Common myeloid progenitor, CD34-positive (primary cell): ENCODE measurements around the gene ITIH6. TPM values are rescaled to one million over a fixed set of nuclear protein-coding genes. Genes with fewer than 3 reads are reported as not detected.
"Not testable (repeated sequence)": the region's sequence is repeated elsewhere in the genome, so short reads cannot be mapped to it uniquely, and the experiment has no call there.

ENCODE experiments used
- CTCF ChIA-PET: fragments of 350-600 bp; sonication (Branson Sonifier 250); formaldehyde crosslinking; loops from one replicate; lab custom pipeline; 2021; ENCODE audit warnings: antibody characterized with exemption; lab: Charles Lee
- POLR2A ChIA-PET: fragments of 350-600 bp; sonication (Branson Sonifier 250); formaldehyde crosslinking; loops from one replicate; lab custom pipeline; 2021; ENCODE audit warnings: antibody characterized with exemption; lab: Charles Lee
- DNase-seq, 3 donors: peaks; one replicate each; pipeline versions ENCODE4 v3.0.0 to v3.0.0-alpha.2; 2013
- H3K27ac ChIP-seq, 2 experiments: 1 replicate in 1 of 2; 2 replicates in 1 of 2; pipeline ENCODE4 v1.7.0; 2013; ENCODE audit warnings: inconsistent platforms in 2 of 2, low read length in 2 of 2, mild to moderate bottlenecking in 2 of 2, low read depth in 1 of 2, moderate library complexity in 1 of 2; ENCODE audit not compliant: severe bottlenecking in 2 of 2, insufficient read depth in 1 of 2, poor library complexity in 1 of 2
- H3K27me3 ChIP-seq, 5 experiments: replicated peaks in 2 of 5; 1 replicate in 3 of 5; 2 replicates in 2 of 5; pipeline versions ENCODE4 v1.6.1 to v1.7.0; 2013; ENCODE audit warnings: low read length in 4 of 5, mild to moderate bottlenecking in 2 of 5, moderate library complexity in 2 of 5, inconsistent platforms in 1 of 5; ENCODE audit not compliant: insufficient read depth in 5 of 5, control insufficient read depth in 4 of 5
- H3K36me3 ChIP-seq, 4 experiments: 1 replicate in 2 of 4; 2 replicates in 2 of 4; pipeline versions ENCODE4 v1.6.1 to v1.7.0; 2013; ENCODE audit warnings: low read length in 3 of 4, control low read depth in 1 of 4, mild to moderate bottlenecking in 1 of 4; ENCODE audit not compliant: control insufficient read depth in 4 of 4, insufficient read depth in 4 of 4
- H3K4me1 ChIP-seq, 4 experiments: 1 replicate in 3 of 4; 2 replicates in 1 of 4; pipeline versions ENCODE4 v1.6.1 to v1.7.1; 2013; ENCODE audit warnings: low read length in 3 of 4, mild to moderate bottlenecking in 3 of 4, control low read depth in 1 of 4, inconsistent platforms in 1 of 4, moderate library complexity in 1 of 4; ENCODE audit not compliant: control insufficient read depth in 4 of 4, insufficient read depth in 4 of 4; ENCODE audit errors: control extremely low read depth in 1 of 4
- H3K4me3 ChIP-seq, 7 experiments: 1 replicate in 4 of 7; 2 replicates in 3 of 7; pipeline versions ENCODE4 v1.5.1 to v1.7.0; 2013; ENCODE audit warnings: mild to moderate bottlenecking in 7 of 7, low read length in 6 of 7, moderate library complexity in 6 of 7, inconsistent platforms in 2 of 7, low read depth in 2 of 7, control low read depth in 1 of 7; ENCODE audit not compliant: insufficient read depth in 4 of 7, control insufficient read depth in 1 of 7; ENCODE audit errors: extremely low read depth in 1 of 7
- H3K9me3 ChIP-seq, 5 experiments: 1 replicate in 4 of 5; 2 replicates in 1 of 5; pipeline versions ENCODE4 v1.6.1 to v1.7.1; 2013; ENCODE audit warnings: low read length in 4 of 5, mild to moderate bottlenecking in 2 of 5, inconsistent platforms in 1 of 5, low read depth in 1 of 5, moderate library complexity in 1 of 5; ENCODE audit not compliant: control insufficient read depth in 4 of 5, insufficient read depth in 2 of 5; ENCODE audit errors: control extremely low read depth in 1 of 5
- WGBS: methylation state at CpG from one replicate; pipeline ENCODE4 v1.1.5; 2013; ENCODE audit not compliant: insufficient coverage; 5-methylcytosine and 5-hydroxymethylcytosine counted together
- polyA plus RNA-seq: library from polyadenylated mRNA; unstranded; fragments of 120-200 nt; gene quantifications from one replicate; pipeline ENCODE4 v1.2.1, GENCODE V29; 2013

The ITIH6 gene
- not detected for polyA plus RNA-seq

GRCh38 chrX:54798137-54798536 is at the start of gene ITIH6:
Gene ITIH6, minus strand, starts transcription at chrX:54798255. Its CDS starts 45 bp downstream, at chrX:54798210.
- CTCF ChIA-PET: no interaction called here
- Histone ChIP-seq H3K36me3 (no peaks in the 10 kb centered on the region), H3K27ac (no peak within 1 kb of the TSS), H3K4me3 (no peak within 1 kb of the TSS), H3K27me3 (no peaks in the 10 kb centered on the region), H3K4me1 (no peaks in the 10 kb centered on the region), H3K9me3 (no peaks in the 10 kb centered on the region)
- DNase-seq: no peak
- 83% methylated on average over 1 of the region's 2 CpGs for WGBS
- POLR2A ChIA-PET: no interaction called here

- H3K4me3 ChIP-seq, H3K27ac ChIP-seq, CTCF ChIA-PET, DNase-seq, H3K36me3 ChIP-seq, H3K9me3 ChIP-seq, POLR2A ChIA-PET, H3K27me3 ChIP-seq, H3K4me1 ChIP-seq: not testable (repeated sequence)
- no CpG with 5 or more reads among the region's 2 CpGs for WGBS
Observed at GRCh38 chrX:54847700-54848099, 49.6 kb upstream of the ITIH6 start.

- no peaks in the 10 kb centered on the region for H3K36me3 ChIP-seq
- H3K9me3 ChIP-seq: no peaks in the 10 kb centered on the region
- 29% methylated on average over 1 of the region's 2 CpGs for WGBS
- H3K4me1 ChIP-seq: no peaks in the 10 kb centered on the region
- no peak overlapping the region for H3K4me3 ChIP-seq
- DNase-seq: no peak
- CTCF ChIA-PET: no interaction called here
- no peaks in the 10 kb centered on the region for H3K27me3 ChIP-seq
- no peak overlapping the region for H3K27ac ChIP-seq
- POLR2A ChIA-PET: no interaction called here
Observed at GRCh38 chrX:54843050-54843449, 45.0 kb upstream of the ITIH6 start.

GRCh38 chrX:54842607-54843006 is 44.6 kb upstream of the ITIH6 start:
- ChIA-PET CTCF (no interaction called here), POLR2A (no interaction called here)
- H3K4me3 ChIP-seq: no peak overlapping the region
- no CpG with 5 or more reads among the region's 1 CpG for WGBS
- no peaks in the 10 kb centered on the region for H3K4me1 ChIP-seq
- H3K27ac ChIP-seq: no peak overlapping the region
- H3K36me3 ChIP-seq: no peaks in the 10 kb centered on the region
- no peaks in the 10 kb centered on the region for H3K27me3 ChIP-seq
- no peak for DNase-seq
- no peaks in the 10 kb centered on the region for H3K9me3 ChIP-seq

- H3K4me1 ChIP-seq, POLR2A ChIA-PET, H3K36me3 ChIP-seq, CTCF ChIA-PET, H3K4me3 ChIP-seq, H3K9me3 ChIP-seq, H3K27ac ChIP-seq, DNase-seq, H3K27me3 ChIP-seq: not testable (repeated sequence)
- 86% methylated on average over 1 of the region's 3 CpGs for WGBS
Observed at GRCh38 chrX:54841184-54841874, 43.3 kb upstream of the ITIH6 start.

- no peak overlapping the region for H3K27ac ChIP-seq
- CTCF ChIA-PET: no interaction called here
- H3K27me3 ChIP-seq: no peaks in the 10 kb centered on the region
- H3K4me1 ChIP-seq: no peaks in the 10 kb centered on the region
- H3K9me3 ChIP-seq: no peaks in the 10 kb centered on the region
- POLR2A ChIA-PET: no interaction called here
- H3K4me3 ChIP-seq: no peak overlapping the region
- 90% methylated on average over 2 of the region's 3 CpGs for WGBS
- no peak for DNase-seq
- no peaks in the 10 kb centered on the region for H3K36me3 ChIP-seq
Observed at GRCh38 chrX:54838583-54838982, 40.5 kb upstream of the ITIH6 start.

- WGBS: 80% methylated on average over 4 of the region's 4 CpGs
- no peaks in the 10 kb centered on the region for H3K4me1 ChIP-seq
- H3K4me3 ChIP-seq: no peak overlapping the region
- ChIA-PET POLR2A (no interaction called here), CTCF (no interaction called here)
- no peaks in the 10 kb centered on the region for H3K9me3 ChIP-seq
- no peak for DNase-seq
- H3K27me3 ChIP-seq: no peaks in the 10 kb centered on the region
- no peak overlapping the region for H3K27ac ChIP-seq
- H3K36me3 ChIP-seq: no peaks in the 10 kb centered on the region
Observed at GRCh38 chrX:54826598-54826997, 28.5 kb upstream of the ITIH6 start.
